ENCODE measurements around the gene EPS8.

The EPS8 gene

DNA sequence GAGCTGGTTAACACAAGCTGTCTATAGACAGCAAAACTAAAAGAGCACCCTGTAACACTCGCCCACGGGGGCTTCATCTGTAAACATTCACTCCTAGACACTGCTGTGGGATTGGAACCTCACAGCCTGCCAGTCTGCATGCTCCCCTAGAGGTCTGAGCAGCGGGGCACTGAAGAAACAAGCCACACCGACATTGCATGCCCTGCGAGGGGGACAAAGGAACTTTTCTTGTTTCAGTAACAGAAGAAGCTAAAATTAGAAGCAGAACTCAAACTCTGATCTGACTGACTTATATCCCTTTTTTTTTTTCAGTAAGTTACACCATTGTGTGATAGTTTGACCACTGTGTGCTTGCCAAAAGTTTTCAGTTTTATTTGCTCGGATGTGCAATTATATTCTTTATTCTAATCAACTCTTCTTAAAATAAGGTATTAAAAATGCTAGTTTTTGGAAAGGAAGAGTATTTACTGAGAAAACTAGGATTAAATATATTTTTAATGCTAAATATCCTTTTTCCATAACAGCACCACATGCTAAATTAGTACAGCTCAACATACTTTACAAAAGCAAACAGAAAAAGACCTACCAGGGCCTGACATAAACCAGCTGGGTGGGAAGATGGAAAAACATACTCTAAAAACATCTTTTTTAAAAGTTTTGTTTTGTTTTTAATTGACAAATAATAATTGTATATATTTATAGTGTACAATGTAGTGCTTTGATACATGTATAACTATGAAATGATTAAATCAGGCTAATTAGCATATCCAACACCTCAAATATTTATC is 100.2 kb downstream of the EPS8 start:
- Histone ChIP-seq H3K9me3 (ENCODE audit: insufficient read depth, low read length) (no peaks in the 10 kb centered on the region), H3K36me3 (ENCODE audit: insufficient read depth, insufficient read length, low read length) (no peaks in the 10 kb centered on the region), H3K4me3 (ENCODE audit: insufficient read length, low read depth) (no peak overlapping the region), H3K27me3 (ENCODE audit: insufficient read depth, insufficient read length) (no peaks in the 10 kb centered on the region), H3K9ac (ENCODE audit: insufficient read length, low read depth) (no peak overlapping the region), H3K4me1 (ENCODE audit: insufficient read depth, insufficient read length) (no peaks in the 10 kb centered on the region)
- TF ChIP-seq SUZ12 (IDR thresholded peaks at IDR 0.05; ENCODE audit: extremely low read depth, insufficient read depth, insufficient read length) (no peak), YY1 (IDR thresholded peaks at IDR 0.05; ENCODE audit: insufficient read depth, insufficient read length) (no peak), ZNF274 (IDR thresholded peaks at IDR 0.05; ENCODE audit: low read depth, low read length) (no peak)
- no peak for DNase-seq (ENCODE audit: low read depth, low spot score)

DNA sequence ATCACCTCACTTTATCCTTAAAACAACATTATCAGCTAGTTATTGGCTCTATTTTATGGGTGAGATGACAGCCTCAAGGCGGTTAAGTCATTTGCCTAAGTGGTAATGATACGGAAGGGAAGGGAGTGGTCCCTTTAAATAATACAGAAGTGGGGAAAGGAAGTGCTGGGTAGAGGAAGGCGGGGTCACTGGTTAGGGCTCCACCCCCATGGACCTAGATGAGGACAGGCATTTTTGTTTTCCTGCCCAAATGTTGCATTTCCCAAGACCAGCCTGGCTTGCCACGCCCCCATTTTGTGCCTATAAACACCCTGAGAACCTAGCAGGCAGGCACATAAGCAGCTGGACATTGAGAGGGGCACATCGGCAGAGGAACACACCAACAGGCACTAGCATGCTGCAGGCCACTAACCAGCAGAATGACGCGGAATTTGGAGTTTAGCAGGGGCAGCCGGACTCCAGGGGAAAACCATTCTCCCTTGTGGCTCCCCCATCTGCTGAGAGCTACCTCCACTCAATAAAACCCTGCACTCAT is 100.9 kb downstream of the EPS8 start:
- H3K36me3 ChIP-seq (ENCODE audit: insufficient read depth, insufficient read length, low read length) = no peaks in the 10 kb centered on the region
- no peak for DNase-seq (ENCODE audit: low read depth, low spot score)
- TF ChIP-seq YY1 (IDR thresholded peaks at IDR 0.05; ENCODE audit: insufficient read depth, insufficient read length) = no peak
- TF ChIP-seq SUZ12 (IDR thresholded peaks at IDR 0.05; ENCODE audit: extremely low read depth, insufficient read depth, insufficient read length) = no peak
- TF ChIP-seq ZNF274 (IDR thresholded peaks at IDR 0.05; ENCODE audit: low read depth, low read length) = no peak
- H3K9me3 ChIP-seq (ENCODE audit: insufficient read depth, low read length) = no peaks in the 10 kb centered on the region
- no peaks in the 10 kb centered on the region for H3K27me3 ChIP-seq (ENCODE audit: insufficient read depth, insufficient read length)
- H3K4me3 ChIP-seq (ENCODE audit: insufficient read length, low read depth) = no peak overlapping the region
- H3K4me1 ChIP-seq (ENCODE audit: insufficient read depth, insufficient read length) = no peaks in the 10 kb centered on the region
- no peak overlapping the region for H3K9ac ChIP-seq (ENCODE audit: insufficient read length, low read depth)

DNA sequence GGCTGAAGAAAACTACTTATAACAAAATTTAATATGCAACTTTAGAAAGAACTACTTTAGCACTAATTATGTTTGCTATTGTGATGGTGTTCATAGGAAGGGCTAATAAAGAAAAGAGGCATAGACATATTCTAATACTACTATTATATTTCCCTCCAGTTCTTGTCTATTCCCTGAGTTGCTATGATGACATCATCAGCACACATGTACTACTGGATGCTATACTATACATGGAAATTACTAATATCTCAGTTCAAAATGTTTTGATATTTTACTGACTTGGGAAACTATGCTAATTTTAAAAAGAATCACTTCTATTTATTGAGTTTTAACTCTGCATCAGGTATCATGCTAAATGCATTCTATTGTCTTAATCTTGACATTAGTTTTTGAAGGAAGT is 101.6 kb downstream of the EPS8 start:
- H3K27me3 ChIP-seq (ENCODE audit: insufficient read depth, insufficient read length) = no peaks in the 10 kb centered on the region

DNA sequence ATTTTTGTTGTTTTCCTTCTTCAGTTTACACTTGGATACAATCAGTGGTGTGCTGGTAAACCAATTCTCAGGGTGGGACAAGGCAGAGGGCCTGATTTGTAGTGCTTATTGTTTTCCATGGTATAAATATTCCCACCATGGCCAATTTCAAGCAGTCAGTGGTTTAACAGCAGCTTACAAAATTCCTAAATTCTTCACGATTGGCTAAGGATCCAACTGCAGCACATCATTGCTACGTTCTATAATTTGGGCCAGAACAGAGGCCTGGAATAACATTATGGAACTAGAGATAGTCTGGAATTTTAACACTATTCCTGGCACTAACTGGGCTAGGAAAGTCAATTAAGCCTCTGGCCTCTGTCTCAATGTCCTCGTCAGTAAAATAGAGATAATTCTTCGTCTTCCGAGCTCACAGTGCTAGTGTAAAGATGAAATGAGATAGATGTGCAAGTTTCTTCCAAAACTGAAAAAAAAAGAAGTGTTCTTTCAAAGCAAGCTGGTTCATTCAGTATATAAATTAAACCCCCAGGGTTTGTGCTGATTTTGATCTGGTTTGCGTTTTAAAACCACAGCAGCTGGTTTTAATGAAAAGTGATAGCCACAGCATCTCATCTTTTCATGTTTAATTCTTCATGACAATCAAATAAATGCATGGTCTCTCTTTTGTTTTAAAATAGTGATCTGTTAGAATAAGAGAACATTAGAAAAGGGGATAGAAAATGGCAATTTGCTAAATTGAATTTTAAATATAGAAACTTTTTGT is 104.1 kb downstream of the EPS8 start:
- Histone ChIP-seq H3K27me3 (ENCODE audit: insufficient read depth, insufficient read length) (no peaks in the 10 kb centered on the region), H3K9me3 (ENCODE audit: insufficient read depth, low read length) (no peaks in the 10 kb centered on the region), H3K4me3 (ENCODE audit: insufficient read length, low read depth) (no peak overlapping the region), H3K4me1 (ENCODE audit: insufficient read depth, insufficient read length) (no peaks in the 10 kb centered on the region), H3K36me3 (ENCODE audit: insufficient read depth, insufficient read length, low read length) (no peaks in the 10 kb centered on the region), H3K9ac (ENCODE audit: insufficient read length, low read depth) (no peak overlapping the region)
- no peak for DNase-seq (ENCODE audit: low read depth, low spot score)
- TF ChIP-seq YY1 (IDR thresholded peaks at IDR 0.05; ENCODE audit: insufficient read depth, insufficient read length) = no peak
- no peak for TF ChIP-seq SUZ12 (IDR thresholded peaks at IDR 0.05; ENCODE audit: extremely low read depth, insufficient read depth, insufficient read length)
- TF ChIP-seq ZNF274 (IDR thresholded peaks at IDR 0.05; ENCODE audit: low read depth, low read length) = no peak

More for the DNA sequence above, 101.6 kb downstream of the EPS8 start:
- Histone ChIP-seq H3K4me1 (ENCODE audit: insufficient read depth, insufficient read length) (no peaks in the 10 kb centered on the region), H3K9ac (ENCODE audit: insufficient read length, low read depth) (no peak overlapping the region), H3K36me3 (ENCODE audit: insufficient read depth, insufficient read length, low read length) (no peaks in the 10 kb centered on the region), H3K9me3 (ENCODE audit: insufficient read depth, low read length) (no peaks in the 10 kb centered on the region), H3K4me3 (ENCODE audit: insufficient read length, low read depth) (no peak overlapping the region)
- TF ChIP-seq SUZ12 (IDR thresholded peaks at IDR 0.05; ENCODE audit: extremely low read depth, insufficient read depth, insufficient read length) = no peak
- TF ChIP-seq ZNF274 (IDR thresholded peaks at IDR 0.05; ENCODE audit: low read depth, low read length) = no peak
- TF ChIP-seq YY1 (IDR thresholded peaks at IDR 0.05; ENCODE audit: insufficient read depth, insufficient read length) = no peak
- no peak for DNase-seq (ENCODE audit: low read depth, low spot score)

DNA sequence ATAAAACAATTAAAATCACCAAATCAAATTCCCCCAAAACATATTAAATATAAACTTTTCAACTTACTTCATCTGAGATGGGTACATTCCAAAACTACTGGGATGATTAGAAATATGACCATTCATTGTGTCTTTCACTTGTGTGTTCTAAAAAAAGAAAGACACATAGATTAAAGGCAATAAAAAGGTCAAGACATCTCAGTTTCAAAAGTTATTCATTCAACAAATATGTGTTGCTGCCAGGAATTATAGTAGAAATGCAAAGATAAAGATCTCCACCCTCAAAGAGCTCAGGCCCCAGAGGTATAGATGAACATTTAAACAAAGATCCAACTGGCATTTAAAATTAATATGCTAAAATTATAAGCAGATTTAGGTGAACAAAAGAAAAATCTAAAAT is 106.4 kb downstream of the EPS8 start:
- Histone ChIP-seq H3K9me3 (ENCODE audit: insufficient read depth, low read length) (no peaks in the 10 kb centered on the region), H3K4me3 (ENCODE audit: insufficient read length, low read depth) (no peak overlapping the region), H3K36me3 (ENCODE audit: insufficient read depth, insufficient read length, low read length) (no peaks in the 10 kb centered on the region), H3K27me3 (ENCODE audit: insufficient read depth, insufficient read length) (no peaks in the 10 kb centered on the region), H3K4me1 (ENCODE audit: insufficient read depth, insufficient read length) (no peaks in the 10 kb centered on the region), H3K9ac (ENCODE audit: insufficient read length, low read depth) (no peak overlapping the region)
- no peak for TF ChIP-seq ZNF274 (IDR thresholded peaks at IDR 0.05; ENCODE audit: low read depth, low read length)
- TF ChIP-seq YY1 (IDR thresholded peaks at IDR 0.05; ENCODE audit: insufficient read depth, insufficient read length) = no peak
- no peak for TF ChIP-seq SUZ12 (IDR thresholded peaks at IDR 0.05; ENCODE audit: extremely low read depth, insufficient read depth, insufficient read length)
- no peak for DNase-seq (ENCODE audit: low read depth, low spot score)

DNA sequence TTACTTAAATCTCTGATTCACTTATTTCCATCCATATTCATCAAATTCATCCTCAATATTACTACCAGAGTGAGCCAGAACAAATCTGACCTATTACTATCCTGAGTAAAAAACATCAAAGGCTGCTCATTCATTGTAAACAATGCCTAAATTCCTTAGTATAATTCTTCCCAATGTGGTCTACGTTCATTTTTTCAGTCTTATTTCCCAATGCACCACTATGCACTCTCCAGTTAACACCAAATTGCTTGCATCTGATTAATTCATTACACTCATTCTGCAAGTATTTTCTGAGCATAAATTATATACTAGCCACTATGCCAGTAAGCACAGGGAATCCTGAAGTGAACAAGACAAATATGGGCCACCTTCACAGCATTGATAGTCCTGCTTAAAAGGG is 110.0 kb downstream of the EPS8 start:
- H3K27me3 ChIP-seq (ENCODE audit: insufficient read depth, insufficient read length) = no peaks in the 10 kb centered on the region
- no peak overlapping the region for H3K4me3 ChIP-seq (ENCODE audit: insufficient read length, low read depth)
- H3K36me3 ChIP-seq (ENCODE audit: insufficient read depth, insufficient read length, low read length) = no peaks in the 10 kb centered on the region
- no peak for TF ChIP-seq YY1 (IDR thresholded peaks at IDR 0.05; ENCODE audit: insufficient read depth, insufficient read length)
- TF ChIP-seq SUZ12 (IDR thresholded peaks at IDR 0.05; ENCODE audit: extremely low read depth, insufficient read depth, insufficient read length) = no peak
- TF ChIP-seq ZNF274 (IDR thresholded peaks at IDR 0.05; ENCODE audit: low read depth, low read length) = no peak
- DNase-seq (ENCODE audit: low read depth, low spot score) = no peak
- H3K9me3 ChIP-seq (ENCODE audit: insufficient read depth, low read length) = no peaks in the 10 kb centered on the region
- H3K9ac ChIP-seq (ENCODE audit: insufficient read length, low read depth) = no peak overlapping the region
- no peaks in the 10 kb centered on the region for H3K4me1 ChIP-seq (ENCODE audit: insufficient read depth, insufficient read length)

DNA sequence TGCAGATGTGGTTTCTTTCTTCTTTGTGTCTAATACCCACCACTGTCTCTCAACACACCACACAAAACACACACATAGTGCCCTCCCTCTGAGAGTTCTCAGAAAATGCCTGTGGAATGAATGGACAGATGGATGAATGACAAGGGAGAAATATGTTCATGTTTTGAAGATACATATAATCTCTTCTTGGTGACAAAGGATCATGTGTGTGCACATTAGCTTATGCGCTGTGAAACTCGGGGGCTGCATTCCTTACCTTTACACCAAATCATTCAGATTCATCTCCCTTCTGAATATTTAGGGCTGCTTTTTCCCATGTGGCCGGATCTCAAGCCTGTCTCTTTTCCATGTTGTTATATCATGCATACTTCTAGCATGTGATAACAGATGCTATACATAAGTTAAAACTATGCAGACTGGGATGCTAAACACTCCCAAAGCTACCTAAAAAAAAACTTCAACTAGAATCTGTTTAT is 111.4 kb downstream of the EPS8 start:
- Histone ChIP-seq H3K4me1 (ENCODE audit: insufficient read depth, insufficient read length) (no peaks in the 10 kb centered on the region), H3K9ac (ENCODE audit: insufficient read length, low read depth) (no peak overlapping the region), H3K27me3 (ENCODE audit: insufficient read depth, insufficient read length) (no peaks in the 10 kb centered on the region), H3K36me3 (ENCODE audit: insufficient read depth, insufficient read length, low read length) (no peaks in the 10 kb centered on the region), H3K9me3 (ENCODE audit: insufficient read depth, low read length) (no peaks in the 10 kb centered on the region), H3K4me3 (ENCODE audit: insufficient read length, low read depth) (no peak overlapping the region)
- TF ChIP-seq ZNF274 (IDR thresholded peaks at IDR 0.05; ENCODE audit: low read depth, low read length) (no peak), YY1 (IDR thresholded peaks at IDR 0.05; ENCODE audit: insufficient read depth, insufficient read length) (no peak)
- no peak for DNase-seq (ENCODE audit: low read depth, low spot score)
